ENCODE data around the gene MMD2.

- TF ChIP-seq EZH2phosphoT487 (IDR thresholded peaks at IDR 0.05; ENCODE audit: insufficient read depth, low read depth) (no peak), EZH2 (IDR thresholded peaks at IDR 0.05; ENCODE audit: insufficient read depth, poor library complexity, severe bottlenecking) (no peak)
Measured at GRCh38 chr7:4871056-4871680, 87.8 kb downstream of the MMD2 start.

Measured in GM23248 (cell line).